ENCODE results near the gene DHRS7B. TPM values are rescaled to one million over a fixed set of nuclear protein-coding genes. Genes with fewer than 3 reads are reported as not detected.
A peak's percentile ranks its signal among the peaks of the same experiment; 100 is the strongest.

The DHRS7B gene
- total RNA-seq, 1 donor from 2014 or later, result 11.8 TPM

DNA sequence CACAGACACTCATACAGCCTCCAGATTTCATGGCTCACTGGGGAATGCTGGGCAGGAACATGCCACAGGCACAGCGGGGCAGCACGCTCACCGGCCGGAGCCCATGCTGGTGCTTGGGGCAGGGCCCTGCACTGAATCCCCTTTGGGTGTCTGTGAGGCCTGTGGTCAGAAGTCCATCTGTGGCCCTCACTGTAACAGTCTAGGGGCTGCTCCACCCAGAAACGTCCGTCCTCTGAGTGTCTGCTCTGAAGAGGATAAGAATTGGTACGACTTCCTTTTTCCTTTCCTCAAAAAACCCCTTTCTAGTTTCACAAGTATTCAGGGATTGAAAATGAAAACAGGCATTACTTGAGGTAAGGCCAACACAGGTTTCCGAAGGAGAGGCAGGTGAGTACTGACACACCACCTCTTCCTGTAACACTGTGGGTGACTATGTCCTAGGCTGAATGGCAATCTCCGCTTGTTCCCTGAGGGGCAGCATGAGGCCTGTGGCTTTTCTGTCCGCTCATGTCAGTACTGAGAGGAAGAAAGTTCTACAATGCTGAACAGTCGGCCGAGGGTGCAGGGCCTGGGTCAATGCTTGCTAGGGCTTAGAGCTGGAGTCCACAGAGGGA lies 44.7 kb downstream of the DHRS7B start:
- Mint-ChIP-seq H3K4me1 (peaks cover 17% of the 10 kb centered on the region), H3K27me3 (no peaks in the 10 kb centered on the region), H3K4me3 (no peak overlapping the region), H3K27ac (peak overlapping the region; percentile 47), H3K36me3 (ENCODE audit: low read depth) (peaks cover 25% of the 10 kb centered on the region), H3K9me3 (no peaks in the 10 kb centered on the region)
- TF ChIP-seq, protein P1, sequence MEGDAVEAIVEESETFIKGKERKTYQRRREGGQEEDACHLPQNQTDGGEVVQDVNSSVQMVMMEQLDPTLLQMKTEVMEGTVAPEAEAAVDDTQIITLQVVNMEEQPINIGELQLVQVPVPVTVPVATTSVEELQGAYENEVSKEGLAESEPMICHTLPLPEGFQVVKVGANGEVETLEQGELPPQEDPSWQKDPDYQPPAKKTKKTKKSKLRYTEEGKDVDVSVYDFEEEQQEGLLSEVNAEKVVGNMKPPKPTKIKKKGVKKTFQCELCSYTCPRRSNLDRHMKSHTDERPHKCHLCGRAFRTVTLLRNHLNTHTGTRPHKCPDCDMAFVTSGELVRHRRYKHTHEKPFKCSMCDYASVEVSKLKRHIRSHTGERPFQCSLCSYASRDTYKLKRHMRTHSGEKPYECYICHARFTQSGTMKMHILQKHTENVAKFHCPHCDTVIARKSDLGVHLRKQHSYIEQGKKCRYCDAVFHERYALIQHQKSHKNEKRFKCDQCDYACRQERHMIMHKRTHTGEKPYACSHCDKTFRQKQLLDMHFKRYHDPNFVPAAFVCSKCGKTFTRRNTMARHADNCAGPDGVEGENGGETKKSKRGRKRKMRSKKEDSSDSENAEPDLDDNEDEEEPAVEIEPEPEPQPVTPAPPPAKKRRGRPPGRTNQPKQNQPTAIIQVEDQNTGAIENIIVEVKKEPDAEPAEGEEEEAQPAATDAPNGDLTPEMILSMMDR (IDR thresholded peaks at IDR 0.05), result no peak
- CTCF ChIA-PET, result no interaction called here
- intact Hi-C loops (cut with micrococcal nuclease), result no loop called here
- no peak for DNase-seq
- POLR2A ChIA-PET, result interaction anchor here (0.6 kb wide), 1 partner anchor 81 kb away, joined by 3 read pairs; no protein-coding TSS in a partner anchor
- no peak for ATAC-seq (ENCODE audit: low read depth)

DNA sequence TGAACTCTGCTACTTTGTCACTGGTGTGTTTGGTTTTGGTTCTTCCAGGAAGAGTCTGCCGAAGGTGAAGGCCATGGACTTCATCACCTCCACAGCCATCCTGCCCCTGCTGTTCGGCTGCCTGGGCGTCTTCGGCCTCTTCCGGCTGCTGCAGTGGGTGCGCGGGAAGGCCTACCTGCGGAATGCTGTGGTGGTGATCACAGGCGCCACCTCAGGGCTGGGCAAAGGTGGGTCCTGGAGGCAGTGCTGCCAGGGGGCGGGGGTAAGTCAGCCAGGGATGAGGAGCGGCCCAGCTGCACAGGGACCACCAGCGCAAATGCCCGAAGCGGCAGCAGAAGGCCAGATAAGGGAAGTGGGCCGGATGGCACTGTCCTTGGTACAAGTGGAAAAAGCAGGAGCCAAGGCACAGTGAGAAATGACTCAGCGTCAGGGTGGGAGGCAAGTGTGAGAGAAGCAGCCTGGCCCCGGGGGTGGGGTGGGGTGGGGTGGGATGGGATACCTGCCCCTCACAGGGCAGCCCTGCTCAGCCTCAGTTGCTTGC lies 45.3 kb downstream of the DHRS7B start:
- TF ChIP-seq, protein P1 (IDR thresholded peaks at IDR 0.05), result no peak
- no peaks in the 10 kb centered on the region for H3K27me3 Mint-ChIP-seq
- peaks cover 17% of the 10 kb centered on the region for H3K4me1 Mint-ChIP-seq
- no peaks in the 10 kb centered on the region for H3K9me3 Mint-ChIP-seq
- intact Hi-C loops (cut with micrococcal nuclease), result no loop called here
- ChIA-PET POLR2A (interaction anchor here (0.6 kb wide), 1 partner anchor 80 kb away, joined by 3 read pairs; no protein-coding TSS in a partner anchor), CTCF (interaction anchor here (1.1 kb wide), 1 partner anchor 54 kb away, joined by 3 read pairs; no protein-coding TSS in a partner anchor)
- no peak overlapping the region for H3K4me3 Mint-ChIP-seq
- DNase-seq, result no peak
- peaks cover 25% of the 10 kb centered on the region for H3K36me3 Mint-ChIP-seq (ENCODE audit: low read depth)
- H3K27ac Mint-ChIP-seq, result peak overlapping the region; percentile 47
- ATAC-seq (ENCODE audit: low read depth), result no peak

GRCh38 chr17:21172846-21173245 lies 46.1 kb downstream of the DHRS7B start:
- intact Hi-C loops (cut with micrococcal nuclease), result no loop called here

DNA sequence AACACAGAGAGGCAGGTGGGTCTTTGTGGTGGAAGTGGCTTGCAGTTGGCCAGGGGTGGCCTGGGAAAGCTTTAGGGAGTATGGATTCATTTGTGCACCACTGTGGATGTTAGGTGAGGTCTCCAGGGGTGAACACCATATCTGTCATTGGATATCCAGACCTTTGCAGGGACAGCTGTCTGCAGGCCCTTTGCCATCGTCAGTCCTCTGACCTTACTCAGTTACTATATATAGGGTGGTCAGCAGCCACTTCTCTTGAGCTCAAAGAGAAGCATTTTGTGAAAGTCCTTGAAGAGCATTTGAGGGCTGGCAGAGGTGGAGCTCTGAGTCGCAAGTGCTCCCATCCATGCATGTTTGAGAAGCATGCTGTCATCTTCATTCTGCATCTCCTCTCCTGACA lies 46.8 kb downstream of the DHRS7B start:
- intact Hi-C loops (cut with micrococcal nuclease), result no loop called here
- H3K9me3 Mint-ChIP-seq, result no peaks in the 10 kb centered on the region
- H3K4me1 Mint-ChIP-seq, result peaks cover 17% of the 10 kb centered on the region
- ATAC-seq (ENCODE audit: low read depth) (no peak), DNase-seq (no peak)
- no peak overlapping the region for H3K4me3 Mint-ChIP-seq
- ChIA-PET CTCF (interaction anchor here (1.1 kb wide), 1 partner anchor 56 kb away, joined by 3 read pairs; no protein-coding TSS in a partner anchor), POLR2A (no interaction called here)
- no peak overlapping the region for H3K27ac Mint-ChIP-seq
- H3K36me3 Mint-ChIP-seq (ENCODE audit: low read depth), result peaks cover 25% of the 10 kb centered on the region
- no peaks in the 10 kb centered on the region for H3K27me3 Mint-ChIP-seq
- TF ChIP-seq, protein P1 (IDR thresholded peaks at IDR 0.05), result no peak

More at GRCh38 chr17:21172846-21173245, 46.1 kb downstream of the DHRS7B start:
- Mint-ChIP-seq H3K36me3 (ENCODE audit: low read depth) (peaks cover 25% of the 10 kb centered on the region), H3K4me1 (peaks cover 17% of the 10 kb centered on the region), H3K27ac (no peak overlapping the region), H3K4me3 (no peak overlapping the region), H3K9me3 (no peaks in the 10 kb centered on the region), H3K27me3 (no peaks in the 10 kb centered on the region)
- TF ChIP-seq, protein P1 (IDR thresholded peaks at IDR 0.05), result no peak
- CTCF ChIA-PET, result interaction anchor here (1.1 kb wide), 1 partner anchor 55 kb away, joined by 3 read pairs; no protein-coding TSS in a partner anchor
- no peak for ATAC-seq (ENCODE audit: low read depth)
- POLR2A ChIA-PET, result no interaction called here
- no peak for DNase-seq

DNA sequence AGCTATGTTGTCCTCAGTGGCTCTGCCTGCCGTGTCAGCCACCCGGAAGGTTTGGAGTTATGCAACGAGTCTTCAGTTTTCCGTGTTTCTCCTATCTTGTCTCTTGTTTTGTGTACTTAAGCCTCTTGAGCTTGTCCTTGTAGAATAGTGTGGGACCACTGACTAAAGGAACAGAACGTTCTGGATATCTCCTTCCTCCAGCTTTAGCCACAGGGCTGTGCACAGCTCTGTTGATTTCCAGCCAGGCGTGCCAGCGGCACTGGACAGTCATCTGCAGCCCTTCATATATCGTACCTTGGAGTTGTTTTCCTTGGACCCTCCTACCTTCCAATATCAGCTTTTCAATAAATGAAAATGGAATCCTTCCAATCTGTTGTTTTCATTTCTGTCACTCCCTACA lies 47.4 kb downstream of the DHRS7B start:
- H3K4me3 Mint-ChIP-seq, result no peak overlapping the region

More for the DNA sequence above, 47.4 kb downstream of the DHRS7B start:
- peaks cover 28% of the 10 kb centered on the region for H3K36me3 Mint-ChIP-seq (ENCODE audit: low read depth)
- peaks cover 17% of the 10 kb centered on the region for H3K4me1 Mint-ChIP-seq
- no peaks in the 10 kb centered on the region for H3K9me3 Mint-ChIP-seq
- H3K27me3 Mint-ChIP-seq, result no peaks in the 10 kb centered on the region
- intact Hi-C loops (cut with micrococcal nuclease), result no loop called here
- ChIA-PET CTCF (no interaction called here), POLR2A (no interaction called here)
- no peak overlapping the region for H3K27ac Mint-ChIP-seq
- ATAC-seq (ENCODE audit: low read depth) (no peak), DNase-seq (no peak)
- TF ChIP-seq, protein P1 (IDR thresholded peaks at IDR 0.05), result no peak
